Dermis microvascular lymphatic vessel endothelial cell (primary cell): ENCODE data around the gene AVP. TPM values are rescaled to one million over a fixed set of nuclear protein-coding genes. Genes with fewer than 3 reads are reported as not detected.
"Not testable (repeated sequence)": the region's sequence is repeated elsewhere in the genome, so short reads cannot be mapped to it uniquely, and the experiment has no call there.

Experiments used
- DNase-seq, 2 donors: peaks; one replicate each; pipeline versions ENCODE4 v3.0.0 to v3.0.0-alpha.2; 2010; ENCODE audit warnings: low read depth in 2 of 2
- total RNA-seq: library from RNA; depleted of rRNA; stranded (reverse); fragments of >200 nt; gene quantifications from 2 replicates; pipeline ENCODE4 v1.2.1, GENCODE V29; 2014

AVP gene, protein sequence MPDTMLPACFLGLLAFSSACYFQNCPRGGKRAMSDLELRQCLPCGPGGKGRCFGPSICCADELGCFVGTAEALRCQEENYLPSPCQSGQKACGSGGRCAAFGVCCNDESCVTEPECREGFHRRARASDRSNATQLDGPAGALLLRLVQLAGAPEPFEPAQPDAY
- total RNA-seq: not detected in 2 replicates

DNA sequence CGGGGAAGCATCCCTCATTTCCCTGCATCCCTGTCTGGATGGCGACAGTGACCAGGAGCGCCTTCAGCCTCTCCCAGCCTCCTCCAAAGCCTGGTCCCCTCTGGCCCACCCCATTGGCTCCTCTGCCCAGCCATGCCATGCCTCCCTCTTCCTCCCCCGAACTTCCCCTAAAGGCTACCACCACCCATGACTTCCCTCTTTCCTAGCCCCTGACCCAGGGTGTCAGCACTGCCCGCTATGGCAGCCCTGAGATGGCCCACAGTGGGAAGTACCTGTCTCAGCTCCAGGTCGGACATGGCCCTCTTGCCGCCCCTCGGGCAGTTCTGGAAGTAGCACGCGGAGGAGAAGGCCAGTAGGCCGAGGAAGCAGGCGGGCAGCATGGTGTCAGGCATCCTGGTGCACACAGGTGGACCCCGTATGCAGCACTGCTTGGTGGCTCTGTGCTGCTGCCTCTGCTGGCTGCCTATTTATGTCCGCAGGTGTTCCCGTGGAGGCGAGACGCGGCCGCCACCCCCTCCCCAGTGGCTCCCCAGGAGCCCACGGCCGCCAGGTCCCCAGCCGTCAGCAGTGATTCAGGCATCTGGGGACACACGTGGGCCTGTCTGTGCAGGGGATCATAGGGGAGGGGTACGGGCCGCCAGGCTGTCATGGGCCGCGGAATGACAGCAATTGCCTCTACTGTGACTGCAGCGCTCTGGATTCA lies at the start of gene AVP:
TSS of gene AVP (minus strand) at position 442 of the 703 bp plus-strand sequence. CDS start at position 392, 50 bp downstream.
- DNase-seq: no peak

DNA sequence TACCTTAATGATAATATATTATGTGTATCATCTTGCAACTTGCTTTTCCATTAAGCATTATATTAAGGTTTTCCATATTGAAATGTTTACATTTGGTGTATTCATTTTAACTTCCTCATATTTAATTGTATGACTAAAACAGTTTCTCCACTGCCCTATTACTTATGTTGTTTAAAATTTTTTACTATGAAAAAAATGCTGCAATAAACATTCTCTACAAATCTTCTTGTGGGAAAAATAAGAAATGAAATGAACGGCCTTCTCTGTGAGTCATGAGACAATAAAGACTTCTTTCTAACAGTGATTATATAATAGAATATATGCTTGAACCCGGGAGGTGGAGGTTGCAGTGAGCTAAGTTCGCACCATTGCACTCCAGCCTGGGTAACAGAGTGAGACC lies 49.6 kb upstream of the AVP start:
- no peak for DNase-seq

DNA sequence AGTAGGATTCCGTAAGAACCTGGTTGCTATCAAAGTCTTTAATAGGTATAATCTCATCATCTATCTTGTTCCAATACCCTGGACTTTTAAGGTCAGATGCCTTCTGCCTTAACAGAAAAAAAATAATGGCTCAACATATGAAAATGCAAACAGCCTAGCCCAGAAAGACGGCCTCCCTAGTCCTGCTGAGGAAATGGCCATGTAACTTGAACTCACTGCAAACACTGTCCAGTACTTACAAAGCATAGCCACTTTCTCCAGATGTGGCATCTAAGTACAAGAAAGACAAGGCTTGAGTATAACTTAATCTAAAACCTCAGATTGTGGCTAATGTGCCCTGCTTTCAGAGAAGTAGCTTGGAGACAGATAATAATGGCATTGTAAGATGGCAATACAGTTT lies 48.6 kb upstream of the AVP start:
- DNase-seq: no peak

DNA sequence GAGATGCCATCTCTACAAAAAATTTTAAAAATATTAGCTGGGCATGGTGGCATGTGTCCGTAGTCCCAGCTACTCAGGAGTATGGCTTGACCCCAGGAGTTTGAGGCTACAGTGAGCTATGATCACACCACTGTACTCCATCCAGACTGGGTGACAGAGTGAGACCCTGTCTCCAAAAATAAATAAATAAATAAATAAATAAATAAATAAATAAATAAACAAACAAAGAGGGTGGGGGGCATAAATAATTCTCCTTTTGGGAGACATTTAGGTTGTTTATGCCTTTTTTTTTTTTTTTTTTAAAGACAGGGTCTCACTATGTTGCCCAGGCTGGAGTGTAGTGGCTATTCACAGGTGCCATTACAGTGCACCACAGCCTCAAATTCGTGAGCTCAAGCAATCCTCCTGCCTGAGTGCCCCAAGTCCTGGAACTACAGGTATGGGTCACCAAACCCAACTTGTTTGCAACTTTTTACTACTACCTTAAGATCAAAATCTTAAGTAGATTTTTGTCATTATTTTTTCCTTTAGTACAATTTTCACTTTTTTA lies 45.6 kb upstream of the AVP start:
- no peak for DNase-seq

DNA sequence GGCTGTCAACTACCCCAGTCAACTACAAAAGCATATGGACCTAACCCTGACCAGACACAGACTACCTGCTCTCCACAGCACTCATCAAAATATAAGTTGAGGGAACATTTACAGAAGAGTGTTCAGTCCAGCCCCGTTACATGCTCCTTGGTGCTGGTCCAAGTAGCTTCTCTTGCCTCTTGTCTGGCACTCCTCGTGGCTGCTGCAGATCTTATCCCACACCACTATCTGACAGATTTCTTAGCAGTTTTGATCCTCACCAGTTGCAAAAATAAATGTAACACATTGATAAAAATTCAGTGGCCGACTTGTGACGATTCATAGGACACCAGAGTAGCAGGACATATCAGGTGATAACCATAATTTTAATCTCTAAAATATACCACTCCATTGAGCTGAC lies 44.6 kb upstream of the AVP start:
- DNase-seq: no peak

DNA sequence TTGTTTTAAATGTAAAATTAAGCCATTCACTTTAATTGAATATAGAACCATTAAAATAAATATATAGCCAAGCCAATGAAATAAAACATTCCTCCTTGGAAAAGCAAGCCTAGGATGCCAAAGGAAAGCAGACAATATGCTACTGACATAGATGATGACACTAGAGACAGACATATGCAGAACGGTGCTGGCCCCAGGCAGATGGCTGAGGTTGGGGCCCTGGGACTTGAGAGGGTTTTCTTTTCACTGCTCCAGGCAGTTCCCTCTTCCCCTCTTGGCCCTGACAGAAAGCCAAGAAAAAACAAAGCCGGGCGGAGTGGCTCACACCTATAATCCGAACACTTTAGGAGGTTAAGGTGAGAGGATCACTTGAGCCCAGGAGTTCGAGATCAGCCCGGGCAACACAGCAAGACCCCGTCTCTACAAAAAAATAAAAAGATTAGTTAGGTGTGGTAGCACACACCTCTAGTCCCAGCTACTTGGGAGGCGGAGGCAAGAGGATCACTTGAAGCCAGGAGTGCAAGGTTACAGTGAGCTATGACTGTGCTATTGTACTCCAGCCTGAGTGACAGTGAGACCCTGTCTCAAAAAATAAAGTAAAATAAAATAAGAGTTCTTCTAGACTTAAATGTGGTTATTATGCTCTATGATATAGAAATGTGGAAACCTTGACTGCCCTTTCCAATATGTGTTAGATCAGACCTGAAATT lies 43.9 kb upstream of the AVP start:
- no peak for DNase-seq

DNA sequence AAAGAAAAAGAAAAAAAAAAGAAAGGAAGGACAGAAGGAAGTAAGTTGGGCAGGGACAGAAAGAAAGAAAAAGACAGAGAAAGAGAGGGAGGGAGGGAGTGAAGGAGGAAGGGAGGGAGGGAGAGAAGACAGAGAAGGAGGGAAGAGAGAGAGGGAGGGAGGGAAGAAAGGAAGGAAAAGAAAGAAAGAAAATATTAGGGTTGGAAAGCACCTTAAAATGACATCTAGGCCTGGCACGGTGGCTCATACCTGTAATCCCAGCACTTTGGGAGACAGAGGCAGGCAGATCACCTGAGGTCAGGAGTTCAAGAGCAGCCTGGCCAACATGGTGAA lies 42.0 kb upstream of the AVP start:
- no peak for DNase-seq

DNA sequence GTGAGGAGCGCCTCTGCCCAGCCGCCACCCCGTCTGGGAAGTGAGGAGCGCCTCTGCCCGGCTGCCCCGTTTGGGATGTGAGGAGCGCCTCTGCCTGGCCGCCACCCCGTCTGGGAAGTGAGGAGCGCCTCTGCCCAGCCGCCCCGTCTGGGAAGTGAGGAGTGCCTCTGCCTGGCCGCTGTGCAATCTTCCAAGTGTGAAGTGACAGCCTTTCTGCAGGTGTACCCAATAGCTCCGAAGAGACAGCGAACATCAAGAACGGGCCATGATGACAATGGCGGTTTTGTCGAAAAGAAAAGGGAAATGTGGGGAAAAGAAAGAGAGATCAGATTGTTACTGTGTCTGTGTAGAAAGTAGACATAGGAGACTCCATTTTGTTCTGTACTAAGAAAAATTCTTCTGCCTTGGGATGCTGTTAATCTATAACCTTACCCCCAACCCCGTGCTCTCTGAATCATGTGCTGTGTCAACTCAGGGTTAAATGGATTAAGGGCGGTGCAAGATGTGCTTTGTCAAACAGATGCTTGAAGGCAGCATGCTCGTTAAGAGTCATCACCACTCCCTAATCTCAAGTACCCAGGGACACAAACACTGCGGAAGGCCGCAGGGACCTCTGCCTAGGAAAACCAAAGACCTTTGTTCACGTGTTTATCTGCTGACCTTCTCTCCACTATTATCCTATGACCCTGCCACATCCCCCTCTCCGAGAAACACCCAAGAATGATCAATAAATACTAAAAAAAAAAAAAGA lies 41.4 kb upstream of the AVP start:
- DNase-seq: not testable (repeated sequence)

DNA sequence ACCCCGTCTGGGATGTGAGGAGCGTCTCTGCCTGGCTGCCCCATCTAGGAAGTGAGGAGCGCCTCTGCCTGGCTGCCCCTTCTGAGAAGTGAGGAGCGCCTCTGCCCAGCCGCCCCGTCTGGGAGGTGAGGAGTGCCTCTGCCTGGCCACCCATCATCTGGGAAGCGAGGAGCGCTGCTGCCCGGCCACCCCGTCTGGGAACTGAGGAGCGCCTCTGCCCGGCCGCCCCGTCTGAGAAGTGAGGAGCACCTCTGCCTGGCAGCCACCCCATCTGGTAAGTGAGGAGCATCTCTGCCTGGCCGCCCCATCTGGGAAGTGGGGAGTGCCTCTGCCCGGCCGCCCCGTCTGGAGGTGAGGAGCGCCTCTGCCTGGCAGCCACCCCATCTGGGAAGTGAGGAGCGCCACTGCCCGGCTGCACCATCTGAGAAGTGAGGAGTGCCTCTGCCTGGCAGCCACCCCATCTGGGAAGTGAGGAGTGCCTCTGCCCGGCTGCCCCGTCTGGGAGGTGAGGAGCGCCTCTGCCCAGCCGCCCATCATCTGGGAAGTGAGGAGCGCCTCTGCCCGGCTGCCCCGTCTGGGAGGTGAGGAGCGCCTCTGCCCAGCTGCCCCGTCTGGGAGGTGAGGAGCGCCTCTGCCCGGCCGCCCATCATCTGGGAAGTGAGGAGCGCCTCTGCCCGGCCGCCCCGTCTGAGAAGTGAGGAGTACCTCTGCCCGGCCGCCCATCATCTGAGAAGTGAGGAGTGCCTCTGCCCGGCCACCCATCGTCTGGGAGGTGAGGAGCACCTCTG lies 40.4 kb upstream of the AVP start:
- DNase-seq: not testable (repeated sequence)

DNA sequence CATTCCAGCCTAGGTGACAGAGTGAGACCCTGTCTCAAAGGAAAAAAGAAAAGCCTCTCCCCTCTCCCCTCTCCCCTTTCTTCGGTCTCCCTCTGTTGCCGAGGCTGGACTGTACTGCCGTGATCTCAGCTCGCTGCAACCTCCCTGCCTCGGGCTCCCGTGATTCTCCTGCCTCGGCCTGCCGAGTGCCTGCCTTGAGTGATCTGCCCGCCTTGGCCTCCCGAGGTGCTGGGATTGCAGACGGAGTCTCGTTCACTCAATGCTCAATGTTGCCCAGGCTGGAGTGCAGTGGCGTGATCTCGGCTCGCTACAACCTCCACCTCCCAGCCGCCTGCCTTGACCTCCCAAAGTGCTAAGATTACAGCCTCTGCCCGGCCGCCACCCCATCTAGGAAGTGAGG lies 39.6 kb upstream of the AVP start:
- DNase-seq: not testable (repeated sequence)

DNA sequence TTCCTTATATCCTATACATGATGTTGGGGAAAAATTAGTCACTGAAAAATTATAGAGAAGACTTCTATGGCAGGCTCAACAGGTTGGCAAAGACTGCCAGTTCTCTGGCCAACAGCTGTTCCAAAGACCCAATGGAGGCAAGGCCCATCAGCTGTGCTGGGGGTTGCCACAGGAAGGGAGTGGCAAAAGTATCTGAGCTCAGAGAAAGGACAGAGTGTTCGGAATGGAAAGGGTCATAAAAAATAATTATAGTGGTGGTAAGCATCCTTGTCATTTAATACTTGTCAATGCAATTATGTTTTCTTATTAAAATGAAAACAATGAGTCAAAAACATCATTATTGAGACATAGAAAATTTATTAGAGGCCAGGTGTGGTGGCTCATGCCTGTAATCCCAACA lies 39.0 kb upstream of the AVP start:
- DNase-seq: peak; percentile 7 to 11

DNA sequence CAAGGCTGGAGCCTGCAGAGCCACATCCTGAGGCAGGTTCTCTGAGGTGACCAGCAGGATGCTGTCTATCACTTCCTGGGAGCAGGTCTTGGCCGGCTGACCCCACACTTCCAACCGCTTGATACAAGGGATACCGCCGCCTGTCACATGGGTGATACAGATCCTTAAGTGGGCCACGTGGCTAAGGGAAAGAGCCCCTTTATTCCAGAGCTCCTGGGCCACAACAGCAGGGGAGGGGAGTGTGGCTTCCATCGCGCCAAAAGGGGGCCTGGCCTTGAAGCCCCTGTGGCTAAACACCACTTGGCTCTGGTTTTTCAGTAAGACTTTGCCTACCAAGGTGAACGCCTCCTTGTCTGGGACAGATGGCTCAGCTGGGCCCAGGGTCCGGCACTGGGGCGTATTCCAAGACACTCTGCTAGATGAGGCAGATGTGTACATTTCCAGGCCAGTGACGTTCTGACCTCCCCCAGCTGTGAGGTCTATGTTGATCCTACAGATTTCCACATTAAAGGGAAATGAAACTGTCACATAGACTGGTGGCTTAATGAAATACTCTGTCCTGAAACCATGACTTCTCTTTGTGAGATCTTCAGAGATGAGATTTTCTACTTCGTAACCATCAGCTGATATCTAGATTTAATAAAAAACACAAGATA lies 37.6 kb upstream of the AVP start:
- no peak for DNase-seq

DNA sequence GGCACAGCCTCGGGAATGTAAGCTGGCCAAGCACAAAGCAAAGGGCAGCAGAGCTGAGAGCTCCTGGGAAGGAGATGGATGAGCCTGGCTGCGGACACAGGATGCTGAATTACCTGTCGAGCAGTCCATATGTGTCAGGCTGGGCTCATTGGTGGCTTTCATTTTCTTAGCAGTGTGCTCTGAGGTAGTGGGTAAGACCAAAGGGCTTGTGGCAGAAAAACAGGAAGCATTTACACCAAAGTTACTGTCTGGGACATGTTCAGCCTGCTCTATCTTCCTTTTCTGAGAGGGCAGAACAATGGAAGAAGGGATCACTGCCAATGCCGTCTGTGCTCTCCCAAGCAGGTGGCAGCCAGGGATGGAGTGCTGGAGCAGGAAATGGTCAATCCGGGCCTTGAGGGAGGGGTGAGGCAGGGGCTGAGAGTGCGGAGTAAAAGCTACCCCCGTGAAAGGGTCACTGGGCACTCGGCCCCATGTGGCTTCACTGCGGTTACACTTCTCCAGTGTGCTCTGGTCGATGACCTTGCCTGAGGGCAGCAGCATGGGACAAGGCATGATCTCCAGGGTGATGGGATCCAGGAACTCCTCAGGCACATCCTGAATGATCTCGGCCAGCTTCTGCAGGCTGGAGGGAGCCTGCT lies 36.9 kb upstream of the AVP start:
- peak in 1 of 2 donors; percentile 69 for DNase-seq

DNA sequence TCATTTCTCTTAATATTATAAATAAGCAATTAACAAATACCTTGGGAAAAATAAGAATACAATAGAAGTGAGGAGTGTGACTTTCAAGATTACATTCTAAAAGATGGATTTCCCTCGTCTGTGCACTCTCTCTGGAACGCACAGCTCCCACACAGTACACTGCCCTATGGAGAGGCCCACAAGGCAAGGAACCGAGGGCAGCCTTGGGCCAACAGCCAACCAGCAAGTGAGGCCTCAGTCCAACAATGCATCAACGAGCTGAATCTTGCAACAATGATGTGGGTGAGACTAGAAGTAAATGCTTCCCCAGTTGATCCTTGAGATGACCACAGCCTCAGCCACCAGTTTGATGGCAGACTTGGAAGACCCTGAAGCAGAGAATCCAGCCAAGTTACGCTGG lies 34.5 kb upstream of the AVP start:
- no peak for DNase-seq

DNA sequence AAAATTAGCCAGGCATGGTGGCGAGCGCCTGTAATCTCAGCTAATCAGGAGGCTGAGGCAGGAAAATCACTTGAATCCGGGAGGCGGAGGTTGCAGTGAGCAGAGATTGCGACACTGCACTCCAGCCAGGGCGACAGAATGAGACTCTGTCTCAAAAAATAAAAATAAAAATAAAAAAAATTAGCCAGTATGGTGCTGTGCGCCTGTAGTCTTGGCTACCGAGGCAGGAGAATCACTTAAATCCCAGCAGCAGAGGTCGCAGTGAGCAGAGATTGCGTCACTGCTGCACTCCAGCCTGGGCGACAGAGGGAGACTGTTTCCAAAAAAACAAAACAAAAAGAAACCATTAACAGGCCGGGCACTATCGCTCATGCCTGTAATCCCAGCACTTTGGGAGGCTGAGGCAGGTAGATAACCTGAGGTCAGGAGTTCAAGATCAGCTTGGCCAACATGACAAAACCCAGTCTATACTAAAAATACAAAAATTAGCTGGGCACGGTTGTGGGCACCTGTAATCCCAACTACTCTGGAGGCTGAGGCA lies 33.4 kb upstream of the AVP start:
- DNase-seq: peak; percentile 75 to 77

DNA sequence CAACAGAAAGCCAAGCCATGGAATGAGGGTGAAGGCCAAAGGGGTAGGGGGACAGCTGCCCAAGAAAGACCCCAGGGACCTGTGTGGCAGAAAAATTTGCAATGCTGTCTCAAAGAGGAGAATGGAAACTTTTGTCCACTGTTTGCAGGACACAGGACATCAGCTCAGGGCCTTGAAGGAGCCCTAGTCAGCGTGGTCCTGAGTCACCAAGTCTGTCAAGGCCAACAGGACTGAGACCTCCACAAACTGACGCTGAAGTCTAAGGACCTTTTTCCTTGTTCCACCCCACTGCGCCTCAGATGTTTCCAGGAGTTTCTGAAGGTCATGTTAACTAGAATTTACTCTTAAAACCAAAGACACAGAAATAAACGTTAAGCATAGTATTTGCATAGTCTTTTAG lies 31.8 kb upstream of the AVP start:
- no peak for DNase-seq

DNA sequence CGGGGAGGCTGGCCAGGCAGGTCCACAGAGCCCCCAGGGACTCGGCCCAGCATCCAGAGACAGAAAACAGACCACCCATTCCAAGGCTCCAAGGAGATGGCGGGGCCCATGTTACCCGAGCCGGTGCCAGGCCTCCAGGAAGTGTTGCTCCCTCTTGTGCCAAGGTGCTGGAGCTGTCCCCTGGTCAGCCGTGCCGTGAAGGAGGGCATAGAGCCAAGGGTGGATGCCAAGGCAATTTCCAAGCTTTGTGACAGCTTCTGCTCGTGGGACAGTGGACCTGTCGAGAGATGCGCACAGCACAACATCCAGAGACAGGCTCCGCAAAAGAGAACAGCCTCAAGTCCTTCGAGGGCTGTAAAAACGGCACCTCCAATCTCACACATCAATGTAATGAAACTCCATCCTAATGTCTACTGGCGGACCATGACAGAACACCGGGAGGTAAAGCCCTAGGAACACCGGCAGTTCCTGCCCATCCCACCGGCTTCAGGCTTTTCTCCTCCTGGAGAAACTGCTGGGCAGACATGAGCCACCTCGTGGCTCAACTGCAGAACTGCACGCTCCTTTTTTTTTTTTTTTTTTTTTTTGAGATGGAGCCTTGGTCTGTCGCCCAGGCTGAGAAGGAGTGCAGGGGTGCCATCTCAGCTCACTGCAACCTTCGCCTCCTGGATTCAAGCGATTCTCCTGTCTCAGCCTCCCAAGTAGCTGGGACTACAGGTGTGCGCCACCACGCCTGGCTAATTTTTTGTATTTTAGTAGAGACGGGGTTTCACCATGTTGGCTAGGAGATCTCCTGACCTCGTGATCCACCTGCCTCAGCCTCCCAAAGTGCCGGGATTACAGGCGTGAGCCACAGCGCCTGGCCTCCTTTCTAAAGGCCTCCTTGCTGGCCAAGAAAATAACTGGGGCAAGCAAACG lies 30.9 kb upstream of the AVP start:
- peak; percentile 24 to 57 for DNase-seq

DNA sequence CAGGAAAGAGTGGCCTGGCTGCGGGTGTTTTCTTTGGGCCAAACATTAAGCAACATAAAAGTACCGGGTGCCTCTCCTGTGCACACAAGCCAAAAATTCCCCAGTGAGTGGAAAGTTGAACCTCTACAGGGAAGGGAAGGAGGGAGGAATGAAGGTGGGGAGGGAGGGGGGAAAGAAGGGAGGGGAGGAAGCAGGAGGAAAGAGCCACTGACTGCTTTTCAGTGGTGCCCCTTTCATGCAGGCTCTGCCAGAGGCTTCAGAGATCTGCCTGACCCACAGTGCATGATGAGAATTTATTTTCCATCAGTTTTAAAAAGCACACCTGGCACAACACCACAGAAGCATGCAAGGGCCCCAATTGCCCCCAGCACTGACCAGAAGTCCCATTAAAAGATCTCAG lies 27.5 kb upstream of the AVP start:
- no peak for DNase-seq

DNA sequence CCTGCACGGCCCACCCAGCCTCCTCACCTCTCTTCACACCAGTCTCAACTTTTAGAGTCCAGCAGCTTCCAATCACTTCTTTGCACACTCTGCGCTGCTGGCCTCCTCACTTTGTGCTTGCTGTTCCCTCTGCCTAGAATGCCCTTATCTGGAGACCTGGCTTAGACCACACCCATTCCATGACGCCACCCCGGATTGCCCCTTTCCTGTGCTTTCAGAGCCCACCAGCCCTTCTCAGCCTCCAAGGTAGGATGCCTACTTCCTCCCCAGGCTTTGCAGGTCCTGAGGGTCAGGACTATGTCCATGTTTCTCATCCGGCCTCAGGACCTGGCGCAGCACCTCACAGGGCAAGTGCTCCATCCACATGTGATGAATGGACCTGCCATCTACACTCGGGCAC lies 27.0 kb upstream of the AVP start:
- DNase-seq: no peak
